Psoas muscle (tissue), 8 donors: ENCODE results near the gene MAML2. TPM values are rescaled to one million over a fixed set of nuclear protein-coding genes. Genes with fewer than 3 reads are reported as not detected.

Experiments used
- ATAC-seq, 4 donors: fragments of 200-7000 bp; cut with Tn5 transposase; one replicate each; pipeline ENCODE4 v1.9.1; 2020; ENCODE audit warnings: moderate library complexity in 3 of 4, mild to moderate bottlenecking in 2 of 4
- DNase-seq, 2 donors: peaks; one replicate each; pipeline ENCODE4 v3.0.0-alpha.2; 2020
- H3K27ac ChIP-seq: fragments of 200-600 bp; one replicate; pipeline ENCODE4 v1.8.0; 2022
- H3K27me3 ChIP-seq, 3 donors: fragments of 200-600 bp in 1 of 3; one replicate each; pipeline versions ENCODE4 v1.6.1 to v1.8.0; 2013 to 2022; ENCODE audit warnings: low read length in 2 of 3, mild to moderate bottlenecking in 2 of 3, moderate library complexity in 1 of 3; ENCODE audit not compliant: insufficient read depth in 3 of 3
- H3K36me3 ChIP-seq, 2 donors: fragments of 200-600 bp in 1 of 2; one replicate each; pipeline versions ENCODE4 v1.6.1 to v1.8.0; 2013 to 2022; ENCODE audit warnings: low read depth in 1 of 2, mild to moderate bottlenecking in 1 of 2, moderate library complexity in 1 of 2; ENCODE audit not compliant: insufficient read depth in 1 of 2
- H3K4me1 ChIP-seq: fragments of 200-600 bp; one replicate; pipeline ENCODE4 v1.8.0; 2022
- H3K4me3 ChIP-seq: fragments of 200-600 bp; one replicate; pipeline ENCODE4 v1.8.0; 2022; ENCODE audit warnings: mild to moderate bottlenecking
- H3K9me3 ChIP-seq: fragments of 200-600 bp; one replicate; pipeline ENCODE4 v1.8.0; 2022
- WGBS, 3 donors: extraction: QIAGEN DNeasy Blood & Tissue Kit; methylation state at CpG; one replicate each; pipeline versions ENCODE4 v1.1.6 to v1.1.7; 2013; 5-methylcytosine and 5-hydroxymethylcytosine counted together
- intact Hi-C, 2 donors: fragments of 100-400 bp; cut with DNase I; formaldehyde crosslinking; loops; one replicate each; pipeline versions ENCODE4 v1.11.0 to v1.14.2; 2022
- polyA plus RNA-seq, 3 donors: library from polyadenylated mRNA; stranded (reverse); fragments of 200-250 nt; gene quantifications; one replicate each; pipeline ENCODE4 v1.2.3, GENCODE V29; 2013
- total RNA-seq, 4 donors: library from RNA; stranded (reverse); fragmentation: NEBNext Ultra II Directional in 2 of 4; extraction: Animal tissue kit (Norgen Biotek cat#: 25700) in 2 of 4; gene quantifications; one replicate each; pipeline versions ENCODE4 v1.2.1 to v1.2.4, GENCODE V29; 2021 to 2023
- TF ChIP-seq, protein P1 (sequence below): fragments of 200-600 bp; IDR thresholded peaks from one replicate; pipeline ENCODE4 v1.8.0; 2022; ENCODE audit warnings: antibody characterized with exemption
- donor health status: healthy with polysubstance abuse.
- donor health status: DM: no; HTN: no; CAD: no; lungs with moderate emphysema.
- donor health status: Bipolar disorder and iron deficiency.
- donor health status: healthy.
- donor health status: DM: yes; HTN: yes; CAD: no.
- donor health status: DM: no; HTN: no; CAD: no.
- donor health status: DM: no; HTN: no; CAD: no.
- donor health status: DM: yes; HTN: yes; CAD: no.

Gene MAML2
- total and polyA plus RNA-seq, 7 donors, result 0.39 to 3.7 (median 1.5) TPM

DNA sequence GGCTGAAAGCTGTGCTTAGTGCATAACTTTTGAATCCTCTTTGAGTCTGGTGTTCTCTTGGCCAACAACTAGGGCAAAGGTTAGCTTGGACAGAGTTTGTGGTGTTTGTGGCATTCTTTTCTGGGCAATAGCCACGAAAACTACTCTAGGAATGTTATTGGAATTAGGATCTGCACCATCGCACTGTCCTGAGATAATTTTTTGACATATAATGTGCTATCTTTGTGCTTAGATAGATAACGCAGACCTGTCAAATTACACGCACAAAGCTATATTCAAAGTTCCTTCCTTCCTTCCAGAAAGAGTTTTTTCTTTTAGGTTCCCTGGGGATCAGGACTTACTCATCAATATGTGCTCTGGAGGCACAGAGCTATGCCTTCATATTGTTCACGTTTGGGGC is 252.3 kb downstream of the MAML2 start:
- H3K27me3 ChIP-seq, result no peaks in the 10 kb centered on the region
- WGBS, 3 donors, result 55 to 58% (median 57%) methylated on average over 5 of the region's 5 CpGs
- DNase-seq (no peak), ATAC-seq (no peak)
- H3K9me3 ChIP-seq, result no peaks in the 10 kb centered on the region
- no peak overlapping the region for H3K27ac ChIP-seq
- H3K36me3 ChIP-seq, result no peaks in the 10 kb centered on the region
- intact Hi-C loops, result no loop called here
- TF ChIP-seq, protein P1, sequence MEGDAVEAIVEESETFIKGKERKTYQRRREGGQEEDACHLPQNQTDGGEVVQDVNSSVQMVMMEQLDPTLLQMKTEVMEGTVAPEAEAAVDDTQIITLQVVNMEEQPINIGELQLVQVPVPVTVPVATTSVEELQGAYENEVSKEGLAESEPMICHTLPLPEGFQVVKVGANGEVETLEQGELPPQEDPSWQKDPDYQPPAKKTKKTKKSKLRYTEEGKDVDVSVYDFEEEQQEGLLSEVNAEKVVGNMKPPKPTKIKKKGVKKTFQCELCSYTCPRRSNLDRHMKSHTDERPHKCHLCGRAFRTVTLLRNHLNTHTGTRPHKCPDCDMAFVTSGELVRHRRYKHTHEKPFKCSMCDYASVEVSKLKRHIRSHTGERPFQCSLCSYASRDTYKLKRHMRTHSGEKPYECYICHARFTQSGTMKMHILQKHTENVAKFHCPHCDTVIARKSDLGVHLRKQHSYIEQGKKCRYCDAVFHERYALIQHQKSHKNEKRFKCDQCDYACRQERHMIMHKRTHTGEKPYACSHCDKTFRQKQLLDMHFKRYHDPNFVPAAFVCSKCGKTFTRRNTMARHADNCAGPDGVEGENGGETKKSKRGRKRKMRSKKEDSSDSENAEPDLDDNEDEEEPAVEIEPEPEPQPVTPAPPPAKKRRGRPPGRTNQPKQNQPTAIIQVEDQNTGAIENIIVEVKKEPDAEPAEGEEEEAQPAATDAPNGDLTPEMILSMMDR, result no peak
- H3K4me3 ChIP-seq, result no peak overlapping the region
- H3K4me1 ChIP-seq, result no peaks in the 10 kb centered on the region

DNA sequence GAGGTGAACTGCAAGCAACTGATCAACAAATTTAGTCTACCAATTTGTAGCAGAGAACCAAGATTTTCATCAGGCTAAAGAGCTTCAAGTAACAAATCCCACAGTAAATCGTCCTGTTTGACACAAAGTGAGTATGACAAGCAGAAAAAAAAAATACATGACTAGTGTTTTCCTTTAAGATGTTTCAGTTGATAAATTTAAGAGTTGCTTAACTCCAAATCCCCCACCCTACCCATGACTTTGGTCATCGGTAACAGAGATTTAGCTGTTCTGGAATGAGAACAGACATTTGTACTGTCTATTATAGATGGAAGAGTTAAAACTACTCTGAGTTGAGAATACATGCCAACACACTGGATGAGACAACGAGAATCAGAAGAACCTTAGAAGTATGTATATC is 254.1 kb downstream of the MAML2 start:
- Histone ChIP-seq H3K4me3 (no peak overlapping the region), H3K27ac (no peak overlapping the region), H3K36me3 (no peaks in the 10 kb centered on the region), H3K4me1 (no peaks in the 10 kb centered on the region), H3K9me3 (no peaks in the 10 kb centered on the region), H3K27me3 (no peaks in the 10 kb centered on the region)
- ATAC-seq (no peak), DNase-seq (no peak)
- TF ChIP-seq, protein P1, result no peak
- 62 to 80% (median 70%) methylated on average over 3 of the region's 3 CpGs for WGBS, 3 donors
- intact Hi-C loops, result no loop called here

DNA sequence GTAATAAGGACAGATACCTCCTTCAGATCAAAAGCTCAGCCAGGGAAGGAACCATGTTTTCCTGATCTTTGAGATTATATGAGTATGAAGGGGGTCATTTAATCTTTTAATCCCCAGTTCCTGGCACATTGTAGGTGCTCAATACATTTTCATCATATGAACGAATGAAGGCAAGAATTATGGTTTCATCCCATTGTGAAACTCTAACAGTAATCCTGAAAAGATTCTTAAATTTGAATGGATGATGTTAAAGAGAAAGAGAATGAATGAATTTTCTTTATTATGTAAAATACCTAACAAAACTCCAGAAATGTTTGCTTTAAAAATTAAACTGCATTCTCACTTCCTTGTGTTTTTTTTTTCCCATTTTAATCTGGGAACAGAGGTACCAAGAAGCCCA is 256.9 kb downstream of the MAML2 start:
- H3K9me3 ChIP-seq, result no peaks in the 10 kb centered on the region
- TF ChIP-seq, protein P1, result no peak
- H3K4me3 ChIP-seq, result no peak overlapping the region
- H3K4me1 ChIP-seq, result no peaks in the 10 kb centered on the region
- WGBS, 3 donors, result 83 to 88% (median 84%) methylated on average over 1 of the region's 1 CpG
- ATAC-seq (no peak), DNase-seq (no peak)
- no peak overlapping the region for H3K27ac ChIP-seq
- peaks cover 0 to 2% (median 0%) of the 10 kb centered on the region in 3 donors for H3K27me3 ChIP-seq
- intact Hi-C loops, result no loop called here
- no peaks in the 10 kb centered on the region for H3K36me3 ChIP-seq

DNA sequence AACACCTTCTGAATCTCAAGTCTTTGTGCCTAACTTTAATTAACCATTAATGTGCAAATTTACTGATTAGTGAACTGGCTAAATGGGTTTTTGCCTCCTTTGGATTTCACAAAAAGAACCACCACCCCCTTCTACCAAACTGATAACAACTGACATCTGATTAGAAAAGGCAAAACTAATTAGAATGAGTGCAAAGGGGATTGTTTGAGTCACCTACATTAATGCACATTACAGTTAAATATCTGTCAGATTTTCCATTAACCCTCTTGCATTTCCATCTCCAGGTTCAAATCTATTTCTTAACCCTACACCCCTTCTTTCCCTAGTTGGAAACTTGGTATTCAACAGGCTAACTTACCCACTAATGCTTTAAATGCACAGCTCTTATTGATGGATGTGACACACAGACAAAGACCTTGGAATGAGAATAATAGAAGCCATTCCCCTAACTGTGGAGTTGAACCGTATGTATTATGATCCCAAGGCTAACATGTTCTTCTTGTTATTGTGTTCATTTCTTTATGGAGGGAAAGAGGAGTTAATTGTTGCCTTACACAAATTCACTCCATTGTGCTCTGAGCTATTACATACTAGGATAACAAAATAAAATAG is 257.6 kb downstream of the MAML2 start:
- ATAC-seq (no peak), DNase-seq (no peak)
- H3K36me3 ChIP-seq, result no peaks in the 10 kb centered on the region
- H3K9me3 ChIP-seq, result no peaks in the 10 kb centered on the region
- no peak overlapping the region for H3K27ac ChIP-seq
- intact Hi-C loops, result no loop called here
- TF ChIP-seq, protein P1, result no peak
- H3K27me3 ChIP-seq, result peaks cover 0 to 2% (median 0%) of the 10 kb centered on the region in 3 donors
- whole genome bisulfite sequencing, 3 donors, result 68 to 90% (median 84%) methylated on average over 1 of the region's 1 CpG
- no peak overlapping the region for H3K4me3 ChIP-seq
- H3K4me1 ChIP-seq, result no peaks in the 10 kb centered on the region
